ENCODE data around the gene CLMP.

The CLMP gene

DNA sequence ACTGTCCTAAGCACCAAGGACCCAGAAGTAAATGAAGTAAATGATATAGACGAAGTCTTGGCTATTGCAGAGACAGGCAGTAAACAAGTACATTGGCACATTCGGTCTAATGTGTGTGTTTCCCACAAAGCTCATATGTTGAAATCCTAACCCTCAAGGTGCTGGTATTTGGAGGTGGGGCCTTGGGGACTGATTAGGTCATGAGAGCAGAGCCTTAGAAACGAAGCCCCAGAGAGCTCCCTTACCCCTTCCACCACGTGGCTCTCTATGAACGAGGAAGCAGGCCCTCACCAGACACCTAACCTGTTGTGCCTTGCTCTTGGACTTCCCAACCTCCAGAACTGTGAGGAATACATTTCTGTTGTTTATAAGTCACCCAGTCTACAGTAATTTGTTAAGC, 14.9 kb downstream of the CLMP start:
- TF ChIP-seq, protein P1, sequence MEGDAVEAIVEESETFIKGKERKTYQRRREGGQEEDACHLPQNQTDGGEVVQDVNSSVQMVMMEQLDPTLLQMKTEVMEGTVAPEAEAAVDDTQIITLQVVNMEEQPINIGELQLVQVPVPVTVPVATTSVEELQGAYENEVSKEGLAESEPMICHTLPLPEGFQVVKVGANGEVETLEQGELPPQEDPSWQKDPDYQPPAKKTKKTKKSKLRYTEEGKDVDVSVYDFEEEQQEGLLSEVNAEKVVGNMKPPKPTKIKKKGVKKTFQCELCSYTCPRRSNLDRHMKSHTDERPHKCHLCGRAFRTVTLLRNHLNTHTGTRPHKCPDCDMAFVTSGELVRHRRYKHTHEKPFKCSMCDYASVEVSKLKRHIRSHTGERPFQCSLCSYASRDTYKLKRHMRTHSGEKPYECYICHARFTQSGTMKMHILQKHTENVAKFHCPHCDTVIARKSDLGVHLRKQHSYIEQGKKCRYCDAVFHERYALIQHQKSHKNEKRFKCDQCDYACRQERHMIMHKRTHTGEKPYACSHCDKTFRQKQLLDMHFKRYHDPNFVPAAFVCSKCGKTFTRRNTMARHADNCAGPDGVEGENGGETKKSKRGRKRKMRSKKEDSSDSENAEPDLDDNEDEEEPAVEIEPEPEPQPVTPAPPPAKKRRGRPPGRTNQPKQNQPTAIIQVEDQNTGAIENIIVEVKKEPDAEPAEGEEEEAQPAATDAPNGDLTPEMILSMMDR (IDR thresholded peaks at IDR 0.05; ENCODE audit: insufficient read depth, low read depth, low read length, missing control alignments), result no peak
- peak; percentile 42 for DNase-seq (ENCODE audit: low read depth)
- H3K4me3 ChIP-seq (ENCODE audit: low read length), result no peak overlapping the region

DNA sequence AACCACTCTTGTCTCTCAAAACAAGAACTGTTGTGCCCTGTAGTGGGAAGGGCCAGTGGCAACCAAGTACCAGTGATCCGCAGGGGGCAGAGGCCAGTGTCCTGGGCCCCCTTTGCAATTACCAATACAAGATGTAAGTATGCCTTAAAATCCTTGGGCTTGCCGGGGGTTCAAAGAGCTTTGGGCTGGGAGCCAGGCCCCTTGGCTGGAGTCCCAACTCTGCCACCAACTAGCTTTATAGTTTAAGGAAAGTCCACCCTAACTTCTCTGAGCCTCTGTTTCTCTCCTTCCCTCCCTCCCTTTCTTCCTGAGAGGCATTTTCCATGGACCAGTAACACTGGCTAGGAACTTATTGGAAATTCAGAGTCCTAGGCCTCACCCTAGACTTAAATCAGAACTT, 15.5 kb downstream of the CLMP start:
- TF ChIP-seq, protein P1 (IDR thresholded peaks at IDR 0.05; ENCODE audit: insufficient read depth, low read depth, low read length, missing control alignments), result no peak
- no peak for DNase-seq (ENCODE audit: low read depth)
- H3K4me3 ChIP-seq (ENCODE audit: low read length), result no peak overlapping the region

DNA sequence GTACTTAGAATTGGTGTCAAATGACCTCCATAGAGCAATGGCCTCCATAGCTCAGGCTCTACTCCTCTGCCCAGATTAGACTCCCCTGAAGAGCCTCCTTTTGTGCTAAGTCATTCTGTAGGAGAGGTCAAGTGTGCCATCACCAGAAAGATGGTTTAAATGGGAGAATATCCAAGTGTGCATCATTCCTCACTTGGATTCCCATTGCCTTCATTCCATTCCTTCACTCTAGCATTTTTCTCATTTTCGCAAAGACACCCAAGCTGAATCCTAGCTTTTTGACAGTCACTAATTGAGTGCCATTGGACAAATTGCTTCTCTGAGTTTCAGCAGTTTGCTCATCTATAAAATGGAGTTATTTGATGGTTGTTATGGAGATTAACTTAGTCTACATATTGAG, 16.9 kb downstream of the CLMP start:
- no peak overlapping the region for H3K4me3 ChIP-seq (ENCODE audit: low read length)
- TF ChIP-seq, protein P1 (IDR thresholded peaks at IDR 0.05; ENCODE audit: insufficient read depth, low read depth, low read length, missing control alignments), result no peak
- no peak for DNase-seq (ENCODE audit: low read depth)

DNA sequence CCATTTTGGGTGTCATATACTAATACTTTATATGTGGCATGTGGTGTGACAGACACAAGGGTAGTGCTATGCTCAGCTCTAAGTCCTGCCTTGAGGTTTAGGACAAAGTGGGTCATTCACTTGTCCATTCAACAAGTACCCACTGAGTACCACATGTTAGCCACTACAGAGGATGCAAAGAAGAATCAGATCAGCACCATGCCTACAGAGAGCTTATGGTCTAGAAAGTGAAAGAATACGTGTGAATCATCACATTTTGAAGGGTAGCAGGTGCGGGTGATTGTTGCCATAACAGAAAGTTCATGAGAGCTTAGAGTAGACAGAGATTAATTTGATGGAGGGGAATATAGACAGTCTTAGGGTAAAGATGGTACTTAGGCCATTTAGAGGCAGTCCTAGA, 18.3 kb downstream of the CLMP start:
- no peak overlapping the region for H3K4me3 ChIP-seq (ENCODE audit: low read length)
- TF ChIP-seq, protein P1 (IDR thresholded peaks at IDR 0.05; ENCODE audit: insufficient read depth, low read depth, low read length, missing control alignments), result no peak
- DNase-seq (ENCODE audit: low read depth), result no peak

DNA sequence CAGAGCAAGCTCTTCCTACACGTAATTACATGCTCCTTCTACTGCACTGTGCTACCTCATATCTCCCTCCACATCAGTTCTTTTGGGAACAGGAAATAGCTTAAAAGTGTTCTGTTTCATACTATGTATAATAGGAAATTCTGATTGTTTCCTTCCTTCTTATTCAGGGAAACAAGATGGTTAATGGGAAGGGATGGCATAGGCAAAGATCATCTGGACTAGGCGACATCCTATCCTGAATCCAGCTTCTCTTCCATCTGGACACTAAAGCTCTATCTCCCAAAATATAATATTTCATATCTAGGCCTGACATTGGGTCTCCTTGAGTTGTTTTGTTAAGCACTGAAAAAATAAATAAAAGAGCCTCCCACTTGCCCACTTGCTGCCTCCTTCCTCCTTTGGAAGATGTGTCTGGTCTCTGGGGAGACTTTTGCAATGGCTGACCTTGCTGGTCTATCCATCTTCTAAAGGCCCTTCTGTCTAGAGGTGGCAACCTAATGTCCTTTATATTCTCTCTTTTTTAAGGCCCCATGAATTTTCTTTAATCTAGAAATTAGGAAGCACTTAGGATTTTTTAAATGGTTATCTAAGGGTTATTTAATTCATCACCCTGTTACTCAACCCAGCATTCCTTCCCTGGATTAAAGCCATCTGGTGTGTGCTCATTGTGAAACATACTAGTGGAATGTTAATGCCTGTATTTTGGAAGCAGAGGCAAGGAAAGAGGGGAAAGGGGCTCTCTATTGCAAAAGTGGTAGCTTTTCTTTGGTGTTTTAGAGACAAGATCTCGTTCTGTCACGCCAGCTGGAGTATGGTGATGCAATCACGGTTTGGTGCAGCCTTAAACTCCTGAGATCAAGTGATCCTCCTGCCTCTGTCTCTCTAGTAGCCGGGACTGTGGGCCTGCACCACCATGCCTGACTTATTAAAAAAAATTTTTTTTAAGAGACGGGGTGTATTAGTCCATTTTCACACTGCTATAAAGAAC, 20.6 kb downstream of the CLMP start:
- TF ChIP-seq, protein P1 (IDR thresholded peaks at IDR 0.05; ENCODE audit: insufficient read depth, low read depth, low read length, missing control alignments), result no peak
- H3K4me3 ChIP-seq (ENCODE audit: low read length), result no peak overlapping the region
- DNase-seq (ENCODE audit: low read depth), result peak; percentile 92

DNA sequence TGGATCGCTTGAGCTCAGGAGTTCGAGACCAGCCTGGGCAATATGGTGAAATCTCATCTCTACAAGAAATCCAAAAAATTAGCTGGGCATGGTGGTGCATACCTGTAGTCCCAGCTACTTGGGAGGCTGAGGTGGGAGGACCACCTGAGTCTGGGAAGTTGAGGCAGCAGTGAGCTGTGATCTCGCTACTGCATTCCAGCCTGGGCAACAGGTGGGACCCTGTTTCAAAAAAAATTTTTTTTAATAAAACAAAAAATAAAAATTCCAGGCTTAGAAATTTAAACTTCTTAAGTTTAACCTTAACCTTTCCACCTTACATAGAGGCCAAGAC, 21.2 kb downstream of the CLMP start:
- DNase-seq (ENCODE audit: low read depth), result no peak
- no peak overlapping the region for H3K4me3 ChIP-seq (ENCODE audit: low read length)
- TF ChIP-seq, protein P1 (IDR thresholded peaks at IDR 0.05; ENCODE audit: insufficient read depth, low read depth, low read length, missing control alignments), result no peak

Data from epithelial cell of esophagus (primary cell).